A549 (cell line): ENCODE measurements around the gene RNF44.

Experiments
- CHD2 ChIP-seq: fragments of 150-350 bp; IDR thresholded peaks from 2 replicates; pipeline ENCODE4 v1.6.1; 2014; ENCODE audit warnings: low read length; ENCODE audit not compliant: partially characterized antibody
- HEYL ChIP-seq: fragments of 250-450 bp; sonication (Bioruptor Pico); IDR thresholded peaks from 2 replicates; pipeline ENCODE4 v1.8.0; 2021; ENCODE audit warnings: mild to moderate bottlenecking, moderate library complexity
- HOXA7 ChIP-seq: fragments of 250-450 bp; sonication (Bioruptor Pico); IDR thresholded peaks from 2 replicates; pipeline ENCODE4 v1.5.0; 2020; ENCODE audit warnings: mild to moderate bottlenecking, moderate library complexity
- HOXB5 ChIP-seq: fragments of 250-450 bp; sonication (Bioruptor Pico); IDR thresholded peaks from 2 replicates; pipeline ENCODE4 v1.5.0; 2020; ENCODE audit warnings: mild to moderate bottlenecking, moderate library complexity
- MAFK ChIP-seq: fragments of 450-650 bp; IDR thresholded peaks from 2 replicates; pipeline ENCODE4 v1.6.1; 2014; ENCODE audit not compliant: partially characterized antibody
- POLR2A ChIP-seq: IDR thresholded peaks from 2 replicates; pipeline ENCODE4 v1.6.1; 2012; ENCODE audit warnings: mild to moderate bottlenecking, low read length
- RCOR1 ChIP-seq: fragments of 150-350 bp; IDR thresholded peaks from 2 replicates; pipeline ENCODE4 v1.6.1; 2014; ENCODE audit warnings: antibody characterized with exemption, low read length, low read depth
- TP53 ChIP-seq: fragments of 250-450 bp; sonication (Bioruptor Pico); IDR thresholded peaks from 2 replicates; pipeline ENCODE4 v1.5.0; 2021; ENCODE audit warnings: mild to moderate bottlenecking, moderate library complexity
- ZC3H11A ChIP-seq: fragments of 450-650 bp; IDR thresholded peaks from 2 replicates; pipeline ENCODE4 v1.6.1; 2014; ENCODE audit warnings: antibody characterized with exemption, mild to moderate bottlenecking
- ZFP36 ChIP-seq: fragments of 450-650 bp; IDR thresholded peaks from 2 replicates; pipeline ENCODE4 v1.6.1; 2014; ENCODE audit warnings: borderline replicate concordance; ENCODE audit not compliant: partially characterized antibody
- TF ChIP-seq, protein P1 (sequence below): fragments of >200 bp; sonication (Bioruptor Twin); formaldehyde crosslinking; IDR thresholded peaks from 3 replicates; pipeline ENCODE4 v1.5.1; 2016
- TF ChIP-seq, protein P2 (sequence below): fragments of 200-600 bp; sonication (generic); IDR thresholded peaks from 2 replicates; pipeline ENCODE4 v1.6.1; 2016; ENCODE audit warnings: antibody characterized with exemption, mild to moderate bottlenecking, moderate library complexity
- TF ChIP-seq, protein P3 (sequence below): fragments of 150-350 bp; IDR thresholded peaks from 2 replicates; pipeline ENCODE4 v1.6.1; 2014; ENCODE audit warnings: low read depth, mild to moderate bottlenecking, low read length

DNA sequence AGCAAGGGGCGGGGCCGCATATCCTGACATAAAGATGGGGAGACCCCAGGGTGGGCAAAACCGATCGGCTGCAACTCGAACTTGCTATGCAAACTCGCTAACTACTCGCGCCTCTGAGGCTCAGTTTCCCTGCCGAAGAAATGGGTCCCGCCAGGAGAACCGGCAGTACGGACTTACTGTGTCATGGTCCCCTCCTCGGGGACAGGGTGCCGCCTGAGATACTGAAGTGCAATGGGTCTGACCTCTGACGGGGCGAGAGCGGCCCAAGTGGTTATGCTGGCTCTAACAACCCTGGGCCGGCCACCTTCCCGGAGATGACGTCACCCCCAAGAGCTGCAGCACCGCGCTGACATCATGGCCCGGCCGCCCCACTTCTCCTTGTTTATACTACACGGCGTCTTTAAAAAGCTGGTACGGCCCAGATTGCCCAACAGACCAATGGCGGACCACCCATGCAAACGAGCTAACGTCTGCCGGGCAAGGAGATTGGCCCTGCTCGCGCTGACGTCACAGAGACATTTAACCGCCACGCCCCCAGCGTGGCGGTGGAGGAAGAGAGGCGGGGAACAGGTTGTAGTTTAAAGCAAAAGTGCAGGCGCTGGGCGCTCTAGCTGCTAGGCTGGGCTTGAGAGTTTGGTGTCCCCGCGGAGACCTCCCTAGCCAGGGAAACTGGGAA is 490 bp upstream of the RNF44 start:
- TF ChIP-seq TP53 (0 out of 2 replicates have a peak, but pooled peaks have one; percentile 43), ZFP36 (no peak), HOXB5 (CRISPR knock-in tag) (no peak), MAFK (no peak), RCOR1 (no peak), POLR2A (no peak; the same call in 1 of the 2 replicates), ZC3H11A (no peak), HOXA7 (CRISPR knock-in tag) (no peak), CHD2 (no peak), HEYL (no peak)
- TF ChIP-seq, protein P1, sequence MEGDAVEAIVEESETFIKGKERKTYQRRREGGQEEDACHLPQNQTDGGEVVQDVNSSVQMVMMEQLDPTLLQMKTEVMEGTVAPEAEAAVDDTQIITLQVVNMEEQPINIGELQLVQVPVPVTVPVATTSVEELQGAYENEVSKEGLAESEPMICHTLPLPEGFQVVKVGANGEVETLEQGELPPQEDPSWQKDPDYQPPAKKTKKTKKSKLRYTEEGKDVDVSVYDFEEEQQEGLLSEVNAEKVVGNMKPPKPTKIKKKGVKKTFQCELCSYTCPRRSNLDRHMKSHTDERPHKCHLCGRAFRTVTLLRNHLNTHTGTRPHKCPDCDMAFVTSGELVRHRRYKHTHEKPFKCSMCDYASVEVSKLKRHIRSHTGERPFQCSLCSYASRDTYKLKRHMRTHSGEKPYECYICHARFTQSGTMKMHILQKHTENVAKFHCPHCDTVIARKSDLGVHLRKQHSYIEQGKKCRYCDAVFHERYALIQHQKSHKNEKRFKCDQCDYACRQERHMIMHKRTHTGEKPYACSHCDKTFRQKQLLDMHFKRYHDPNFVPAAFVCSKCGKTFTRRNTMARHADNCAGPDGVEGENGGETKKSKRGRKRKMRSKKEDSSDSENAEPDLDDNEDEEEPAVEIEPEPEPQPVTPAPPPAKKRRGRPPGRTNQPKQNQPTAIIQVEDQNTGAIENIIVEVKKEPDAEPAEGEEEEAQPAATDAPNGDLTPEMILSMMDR = no peak
- TF ChIP-seq, protein P2, sequence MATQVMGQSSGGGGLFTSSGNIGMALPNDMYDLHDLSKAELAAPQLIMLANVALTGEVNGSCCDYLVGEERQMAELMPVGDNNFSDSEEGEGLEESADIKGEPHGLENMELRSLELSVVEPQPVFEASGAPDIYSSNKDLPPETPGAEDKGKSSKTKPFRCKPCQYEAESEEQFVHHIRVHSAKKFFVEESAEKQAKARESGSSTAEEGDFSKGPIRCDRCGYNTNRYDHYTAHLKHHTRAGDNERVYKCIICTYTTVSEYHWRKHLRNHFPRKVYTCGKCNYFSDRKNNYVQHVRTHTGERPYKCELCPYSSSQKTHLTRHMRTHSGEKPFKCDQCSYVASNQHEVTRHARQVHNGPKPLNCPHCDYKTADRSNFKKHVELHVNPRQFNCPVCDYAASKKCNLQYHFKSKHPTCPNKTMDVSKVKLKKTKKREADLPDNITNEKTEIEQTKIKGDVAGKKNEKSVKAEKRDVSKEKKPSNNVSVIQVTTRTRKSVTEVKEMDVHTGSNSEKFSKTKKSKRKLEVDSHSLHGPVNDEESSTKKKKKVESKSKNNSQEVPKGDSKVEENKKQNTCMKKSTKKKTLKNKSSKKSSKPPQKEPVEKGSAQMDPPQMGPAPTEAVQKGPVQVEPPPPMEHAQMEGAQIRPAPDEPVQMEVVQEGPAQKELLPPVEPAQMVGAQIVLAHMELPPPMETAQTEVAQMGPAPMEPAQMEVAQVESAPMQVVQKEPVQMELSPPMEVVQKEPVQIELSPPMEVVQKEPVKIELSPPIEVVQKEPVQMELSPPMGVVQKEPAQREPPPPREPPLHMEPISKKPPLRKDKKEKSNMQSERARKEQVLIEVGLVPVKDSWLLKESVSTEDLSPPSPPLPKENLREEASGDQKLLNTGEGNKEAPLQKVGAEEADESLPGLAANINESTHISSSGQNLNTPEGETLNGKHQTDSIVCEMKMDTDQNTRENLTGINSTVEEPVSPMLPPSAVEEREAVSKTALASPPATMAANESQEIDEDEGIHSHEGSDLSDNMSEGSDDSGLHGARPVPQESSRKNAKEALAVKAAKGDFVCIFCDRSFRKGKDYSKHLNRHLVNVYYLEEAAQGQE = no peak
- TF ChIP-seq, protein P3, sequence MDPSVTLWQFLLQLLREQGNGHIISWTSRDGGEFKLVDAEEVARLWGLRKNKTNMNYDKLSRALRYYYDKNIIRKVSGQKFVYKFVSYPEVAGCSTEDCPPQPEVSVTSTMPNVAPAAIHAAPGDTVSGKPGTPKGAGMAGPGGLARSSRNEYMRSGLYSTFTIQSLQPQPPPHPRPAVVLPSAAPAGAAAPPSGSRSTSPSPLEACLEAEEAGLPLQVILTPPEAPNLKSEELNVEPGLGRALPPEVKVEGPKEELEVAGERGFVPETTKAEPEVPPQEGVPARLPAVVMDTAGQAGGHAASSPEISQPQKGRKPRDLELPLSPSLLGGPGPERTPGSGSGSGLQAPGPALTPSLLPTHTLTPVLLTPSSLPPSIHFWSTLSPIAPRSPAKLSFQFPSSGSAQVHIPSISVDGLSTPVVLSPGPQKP = no peak
